H1 (cell line): Measurements from ENCODE around the gene OR1I1. TPM values are rescaled to one million over a fixed set of nuclear protein-coding genes. Genes with fewer than 3 reads are reported as not detected.

ENCODE experiments used
- GABPA ChIP-seq: IDR thresholded peaks from 2 replicates; pipeline ENCODE4 v1.6.1; 2011; ENCODE audit warnings: mild to moderate bottlenecking, low read length, moderate library complexity, borderline replicate concordance; ENCODE audit not compliant: insufficient read depth
- polyA plus RNA-seq, 7 experiments: library from polyadenylated mRNA; depleted of rRNA in 3 of 7; stranded (reverse) in 5 of 7; unstranded in 2 of 7; fragments of >200 nt in 5 of 7; fragments of 200-250 nt in 2 of 7; gene quantifications; 1 replicate in 5 of 7; 2 replicates in 1 of 7; 4 replicates in 1 of 7; pipeline versions ENCODE4 v1.2.1 to v1.2.3, GENCODE V29; 2011 to 2013; ENCODE audit warnings: missing spikeins in 2 of 7, mixed read lengths in 2 of 7
- total RNA-seq: library from RNA; stranded (reverse); fragmentation: NEBNext Ultra II Directional; extraction: Animal tissue kit (Norgen Biotek cat#: 25700); gene quantifications from 2 replicates; pipeline ENCODE4 v1.2.1, GENCODE V29; 2021

OR1I1 gene
- total and polyA plus RNA-seq, 2 of the 8 experiments (the other 6 are each of a cell fraction or from before 2014, with no cell fraction given): not detected

- TF ChIP-seq GABPA: no peak
Measured at GRCh38 chr19:15035795-15036311, 46.2 kb upstream of the OR1I1 start (continued).
